Measurements from ENCODE around the gene COMMD9.
A peak's percentile ranks its signal among the peaks of the same experiment; 100 is the strongest.

The COMMD9 gene

GRCh38 chr11:36233204-36233603 lies 56.0 kb downstream of the COMMD9 start:
- Histone ChIP-seq H3K23ac (ENCODE audit: low read depth, low read length, poor library complexity) (no peak overlapping the region), H3K14ac (ENCODE audit: low read length) (no peak overlapping the region), H2BK5ac (ENCODE audit: low read length) (no peak overlapping the region)

GRCh38 chr11:36230779-36231699 lies 58.2 kb downstream of the COMMD9 start:
- no peak overlapping the region for H3K4ac ChIP-seq (ENCODE audit: low read length)

More at GRCh38 chr11:36233204-36233603, 56.0 kb downstream of the COMMD9 start:
- H3K27ac ChIP-seq (replicated peaks; ENCODE audit: low read length), result no peak overlapping the region
- no peak overlapping the region for H3K4ac ChIP-seq (ENCODE audit: low read length)
- no peak overlapping the region for H3K4me2 ChIP-seq (ENCODE audit: insufficient read depth, low read length, poor library complexity, severe bottlenecking)
- H3K36me3 ChIP-seq (replicated peaks in 1 of 2; ENCODE audit: control insufficient read depth in 2 of 2, insufficient read depth in 2 of 2, low read length in 2 of 2), result peaks cover 7 to 44% of the 10 kb centered on the region in 2 donors
- peaks cover 0 to 27% of the 10 kb centered on the region in 2 donors for H3K9me3 ChIP-seq (replicated peaks in 1 of 2; ENCODE audit: control insufficient read depth in 2 of 2, insufficient read depth in 1 of 2, low read depth in 1 of 2, low read length in 2 of 2)
- no peak overlapping the region for H2BK15ac ChIP-seq (ENCODE audit: low read length)
- no peak overlapping the region for H3K18ac ChIP-seq (ENCODE audit: low read length)
- H2AK5ac ChIP-seq (ENCODE audit: low read depth, low read length), result no peak overlapping the region
- no CpG with 5 or more reads among the region's 3 CpGs for WGBS, 2 donors (ENCODE audit: extremely low coverage in 2 of 2, insufficient read length in 2 of 2, insufficient replicate concordance in 1 of 2)
- no peak overlapping the region for H4K8ac ChIP-seq (ENCODE audit: low read depth, low read length)
- H4K91ac ChIP-seq (ENCODE audit: low read depth, low read length, poor library complexity), result no peak overlapping the region
- H2AFZ ChIP-seq (ENCODE audit: low read length), result no peak overlapping the region
- H3K9ac ChIP-seq (ENCODE audit: low read depth, low read length, poor library complexity), result no peak overlapping the region
- peaks cover 0 to 2% of the 10 kb centered on the region in 2 donors for H3K4me1 ChIP-seq (ENCODE audit: control insufficient read depth in 2 of 2, insufficient read depth in 1 of 2, low read depth in 1 of 2, low read length in 2 of 2)
- no peak overlapping the region for H2BK12ac ChIP-seq (ENCODE audit: low read length)
- H2BK120ac ChIP-seq (ENCODE audit: low read depth, low read length), result no peak overlapping the region
- H3K79me1 ChIP-seq (ENCODE audit: low read depth, low read length), result no peaks in the 10 kb centered on the region
- no peaks in the 10 kb centered on the region for H3K27me3 ChIP-seq (ENCODE audit: control insufficient read depth in 3 of 3, insufficient read depth in 3 of 3, low read depth in 1 of 3, low read length in 3 of 3)
- DNase-seq (ENCODE audit: low spot score), result no peak
- H3K4me3 ChIP-seq (ENCODE audit: low read length in 2 of 2), result no peak overlapping the region

GRCh38 chr11:36229091-36229705 lies 60.0 kb downstream of the COMMD9 start:
- no peak overlapping the region for H3K9ac ChIP-seq (ENCODE audit: low read depth, low read length, poor library complexity)
- H3K23ac ChIP-seq (ENCODE audit: low read depth, low read length, poor library complexity), result no peak overlapping the region
- no peak overlapping the region for H2BK15ac ChIP-seq (ENCODE audit: low read length)
- no peak overlapping the region for H3K27ac ChIP-seq (replicated peaks; ENCODE audit: low read length)
- H3K4ac ChIP-seq (ENCODE audit: low read length), result no peak overlapping the region
- H3K27me3 ChIP-seq (ENCODE audit: control insufficient read depth in 3 of 3, insufficient read depth in 3 of 3, low read depth in 1 of 3, low read length in 3 of 3), result no peaks in the 10 kb centered on the region
- H2BK120ac ChIP-seq (ENCODE audit: low read depth, low read length), result no peak overlapping the region
- H4K8ac ChIP-seq (ENCODE audit: low read depth, low read length), result no peak overlapping the region
- WGBS, 2 donors (ENCODE audit: extremely low coverage in 2 of 2, insufficient read length in 2 of 2, insufficient replicate concordance in 1 of 2), result no CpG with 5 or more reads among the region's 12 CpGs
- no peak for DNase-seq (ENCODE audit: low spot score)
- H2AFZ ChIP-seq (ENCODE audit: low read length), result no peak overlapping the region
- no peak overlapping the region for H2BK5ac ChIP-seq (ENCODE audit: low read length)
- peaks cover 12 to 63% of the 10 kb centered on the region in 2 donors for H3K36me3 ChIP-seq (replicated peaks in 1 of 2; ENCODE audit: control insufficient read depth in 2 of 2, insufficient read depth in 2 of 2, low read length in 2 of 2)
- H3K9me3 ChIP-seq (replicated peaks in 1 of 2; ENCODE audit: control insufficient read depth in 2 of 2, insufficient read depth in 1 of 2, low read depth in 1 of 2, low read length in 2 of 2), result peaks cover 0 to 34% of the 10 kb centered on the region in 2 donors
- H4K91ac ChIP-seq (ENCODE audit: low read depth, low read length, poor library complexity), result no peak overlapping the region
- no peak overlapping the region for H2AK5ac ChIP-seq (ENCODE audit: low read depth, low read length)
- peaks cover 0 to 2% of the 10 kb centered on the region in 2 donors for H3K4me1 ChIP-seq (ENCODE audit: control insufficient read depth in 2 of 2, insufficient read depth in 1 of 2, low read depth in 1 of 2, low read length in 2 of 2)
- H2BK12ac ChIP-seq (ENCODE audit: low read length), result no peak overlapping the region
- H3K4me3 ChIP-seq (ENCODE audit: low read length in 2 of 2), result no peak overlapping the region
- H3K4me2 ChIP-seq (ENCODE audit: insufficient read depth, low read length, poor library complexity, severe bottlenecking), result no peak overlapping the region
- no peaks in the 10 kb centered on the region for H3K79me1 ChIP-seq (ENCODE audit: low read depth, low read length)
- peak overlapping the region; percentile 22 for H3K14ac ChIP-seq (ENCODE audit: low read length)
- no peak overlapping the region for H3K18ac ChIP-seq (ENCODE audit: low read length)

More at GRCh38 chr11:36230779-36231699, 58.2 kb downstream of the COMMD9 start:
- Histone ChIP-seq H3K23ac (ENCODE audit: low read depth, low read length, poor library complexity) (no peak overlapping the region), H4K8ac (ENCODE audit: low read depth, low read length) (no peak overlapping the region), H3K9me3 (replicated peaks in 1 of 2; ENCODE audit: control insufficient read depth in 2 of 2, insufficient read depth in 1 of 2, low read depth in 1 of 2, low read length in 2 of 2) (peaks cover 0 to 34% of the 10 kb centered on the region in 2 donors), H3K27me3 (ENCODE audit: control insufficient read depth in 3 of 3, insufficient read depth in 3 of 3, low read depth in 1 of 3, low read length in 3 of 3) (no peaks in the 10 kb centered on the region), H3K4me2 (ENCODE audit: insufficient read depth, low read length, poor library complexity, severe bottlenecking) (no peak overlapping the region), H2BK5ac (ENCODE audit: low read length) (no peak overlapping the region), H3K36me3 (replicated peaks in 1 of 2; ENCODE audit: control insufficient read depth in 2 of 2, insufficient read depth in 2 of 2, low read length in 2 of 2) (peaks cover 14 to 60% of the 10 kb centered on the region in 2 donors), H3K18ac (ENCODE audit: low read length) (no peak overlapping the region), H3K79me1 (ENCODE audit: low read depth, low read length) (no peaks in the 10 kb centered on the region), H3K14ac (ENCODE audit: low read length) (no peak overlapping the region), H3K4me3 (ENCODE audit: low read length in 2 of 2) (no peak overlapping the region), H2BK15ac (ENCODE audit: low read length) (no peak overlapping the region), H2AK5ac (ENCODE audit: low read depth, low read length) (no peak overlapping the region), H4K91ac (ENCODE audit: low read depth, low read length, poor library complexity) (no peak overlapping the region), H2AFZ (ENCODE audit: low read length) (no peak overlapping the region), H3K4me1 (ENCODE audit: control insufficient read depth in 2 of 2, insufficient read depth in 1 of 2, low read depth in 1 of 2, low read length in 2 of 2) (peaks cover 0 to 2% of the 10 kb centered on the region in 2 donors), H3K9ac (ENCODE audit: low read depth, low read length, poor library complexity) (no peak overlapping the region), H3K27ac (replicated peaks; ENCODE audit: low read length) (peak overlapping the region; percentile 58), H2BK12ac (ENCODE audit: low read length) (no peak overlapping the region), H2BK120ac (ENCODE audit: low read depth, low read length) (no peak overlapping the region)
- no CpG with 5 or more reads among the region's 11 CpGs for WGBS, 2 donors (ENCODE audit: extremely low coverage in 2 of 2, insufficient read length in 2 of 2, insufficient replicate concordance in 1 of 2)
- DNase-seq (ENCODE audit: low spot score), result no peak

- DNase-seq (ENCODE audit: low spot score), result no peak
- H3K18ac ChIP-seq (ENCODE audit: low read length), result no peak overlapping the region
These were observed 60.5 kb downstream of the COMMD9 start for GRCh38 chr11:36228689-36229088.

More at GRCh38 chr11:36228689-36229088, 60.5 kb downstream of the COMMD9 start:
- Histone ChIP-seq H4K8ac (ENCODE audit: low read depth, low read length) (no peak overlapping the region), H2AFZ (ENCODE audit: low read length) (no peak overlapping the region), H3K9me3 (replicated peaks in 1 of 2; ENCODE audit: control insufficient read depth in 2 of 2, insufficient read depth in 1 of 2, low read depth in 1 of 2, low read length in 2 of 2) (peaks cover 0 to 34% of the 10 kb centered on the region in 2 donors), H3K4me3 (ENCODE audit: low read length in 2 of 2) (no peak overlapping the region), H2BK15ac (ENCODE audit: low read length) (no peak overlapping the region), H3K36me3 (replicated peaks in 1 of 2; ENCODE audit: control insufficient read depth in 2 of 2, insufficient read depth in 2 of 2, low read length in 2 of 2) (peaks cover 12 to 63% of the 10 kb centered on the region in 2 donors), H2BK120ac (ENCODE audit: low read depth, low read length) (no peak overlapping the region), H3K14ac (ENCODE audit: low read length) (no peak overlapping the region), H3K23ac (ENCODE audit: low read depth, low read length, poor library complexity) (no peak overlapping the region), H3K27me3 (ENCODE audit: control insufficient read depth in 3 of 3, insufficient read depth in 3 of 3, low read depth in 1 of 3, low read length in 3 of 3) (no peaks in the 10 kb centered on the region), H3K4ac (ENCODE audit: low read length) (no peak overlapping the region), H3K79me1 (ENCODE audit: low read depth, low read length) (no peaks in the 10 kb centered on the region), H3K27ac (replicated peaks; ENCODE audit: low read length) (no peak overlapping the region), H3K9ac (ENCODE audit: low read depth, low read length, poor library complexity) (no peak overlapping the region), H2BK5ac (ENCODE audit: low read length) (no peak overlapping the region), H3K4me2 (ENCODE audit: insufficient read depth, low read length, poor library complexity, severe bottlenecking) (no peak overlapping the region), H2BK12ac (ENCODE audit: low read length) (no peak overlapping the region), H4K91ac (ENCODE audit: low read depth, low read length, poor library complexity) (no peak overlapping the region), H3K4me1 (ENCODE audit: control insufficient read depth in 2 of 2, insufficient read depth in 1 of 2, low read depth in 1 of 2, low read length in 2 of 2) (peaks cover 0 to 2% of the 10 kb centered on the region in 2 donors), H2AK5ac (ENCODE audit: low read depth, low read length) (no peak overlapping the region)
- no CpG with 5 or more reads among the region's 8 CpGs for WGBS, 2 donors (ENCODE audit: extremely low coverage in 2 of 2, insufficient read length in 2 of 2, insufficient replicate concordance in 1 of 2)

Measured in neuronal stem cell (in vitro differentiated cells).